HEK293T (cell line): ENCODE results near the gene DYDC2.

Experiments
- ARNT ChIP-seq: fragments of 450-650 bp; IDR thresholded peaks from 2 replicates; pipeline ENCODE4 v1.6.1; 2017; ENCODE audit warnings: mild to moderate bottlenecking
- BHLHE40 ChIP-seq: fragments of 450-650 bp; IDR thresholded peaks from 2 replicates; pipeline ENCODE4 v1.6.1; 2016; ENCODE audit warnings: mild to moderate bottlenecking, moderate library complexity, borderline replicate concordance
- CTBP1 ChIP-seq: fragments of 450-650 bp; IDR thresholded peaks from 2 replicates; pipeline ENCODE4 v1.6.1; 2016; ENCODE audit warnings: borderline replicate concordance
- FOXA1 ChIP-seq: fragments of 450-650 bp; IDR thresholded peaks from 2 replicates; pipeline ENCODE4 v1.6.1; 2016; ENCODE audit warnings: mild to moderate bottlenecking
- FOXK2 ChIP-seq: fragments of 450-650 bp; IDR thresholded peaks from 2 replicates; pipeline ENCODE4 v1.6.1; 2016; ENCODE audit warnings: mild to moderate bottlenecking
- FOXM1 ChIP-seq: fragments of 450-650 bp; IDR thresholded peaks from 2 replicates; pipeline ENCODE4 v1.6.1; 2017; ENCODE audit warnings: mild to moderate bottlenecking, borderline replicate concordance
- HDGF ChIP-seq: fragments of 450-650 bp; IDR thresholded peaks from 2 replicates; pipeline ENCODE4 v1.6.1; 2017; ENCODE audit warnings: antibody characterized with exemption, borderline replicate concordance
- L3MBTL2 ChIP-seq: fragments of 450-650 bp; conservative IDR thresholded peaks from 2 replicates; pipeline ENCODE4 v1.6.1; 2016; ENCODE audit warnings: mild to moderate bottlenecking
- NFRKB ChIP-seq: fragments of 450-650 bp; IDR thresholded peaks from 2 replicates; pipeline ENCODE4 v1.6.1; 2016; ENCODE audit warnings: mild to moderate bottlenecking, moderate library complexity
- SP1 ChIP-seq: fragments of 450-650 bp; IDR thresholded peaks from 2 replicates; pipeline ENCODE4 v1.6.1; 2017
- SUZ12 ChIP-seq: fragments of 450-650 bp; IDR thresholded peaks from 2 replicates; pipeline ENCODE4 v1.6.1; 2016; ENCODE audit warnings: mild to moderate bottlenecking
- TARDBP ChIP-seq: fragments of 450-650 bp; IDR thresholded peaks from 2 replicates; pipeline ENCODE4 v1.6.1; 2016
- ZNF384 ChIP-seq: fragments of 450-650 bp; IDR thresholded peaks from 2 replicates; pipeline ENCODE4 v1.6.1; 2016
- TF ChIP-seq, protein P1 (sequence below): fragments of 450-650 bp; IDR thresholded peaks from 2 replicates; pipeline ENCODE4 v1.6.1; 2016

DNA sequence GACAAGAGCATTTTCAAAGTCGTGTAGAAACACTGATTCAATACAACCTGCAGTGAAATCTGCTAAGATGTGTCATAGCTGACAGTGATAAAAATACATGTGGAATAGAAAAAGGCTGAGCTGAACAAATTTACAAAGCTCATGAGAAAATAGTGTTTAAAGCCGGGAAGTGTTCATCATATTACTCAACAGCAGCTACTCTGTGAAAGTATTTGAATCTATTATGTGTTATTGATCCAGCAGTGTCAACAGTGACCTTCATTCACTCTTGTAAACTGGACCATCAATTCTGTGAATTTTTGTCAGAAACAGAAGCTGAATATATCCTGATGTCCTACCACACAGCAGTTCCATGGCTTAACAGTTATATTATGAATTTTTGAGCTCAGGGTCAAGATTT is 11.7 kb upstream of the DYDC2 start:
- no peak for TF ChIP-seq TARDBP
- no peak for TF ChIP-seq FOXM1
- no peak for TF ChIP-seq SUZ12
- TF ChIP-seq BHLHE40: no peak
- no peak for TF ChIP-seq HDGF
- TF ChIP-seq CTBP1: no peak
- no peak for TF ChIP-seq FOXA1
- TF ChIP-seq, protein P1, sequence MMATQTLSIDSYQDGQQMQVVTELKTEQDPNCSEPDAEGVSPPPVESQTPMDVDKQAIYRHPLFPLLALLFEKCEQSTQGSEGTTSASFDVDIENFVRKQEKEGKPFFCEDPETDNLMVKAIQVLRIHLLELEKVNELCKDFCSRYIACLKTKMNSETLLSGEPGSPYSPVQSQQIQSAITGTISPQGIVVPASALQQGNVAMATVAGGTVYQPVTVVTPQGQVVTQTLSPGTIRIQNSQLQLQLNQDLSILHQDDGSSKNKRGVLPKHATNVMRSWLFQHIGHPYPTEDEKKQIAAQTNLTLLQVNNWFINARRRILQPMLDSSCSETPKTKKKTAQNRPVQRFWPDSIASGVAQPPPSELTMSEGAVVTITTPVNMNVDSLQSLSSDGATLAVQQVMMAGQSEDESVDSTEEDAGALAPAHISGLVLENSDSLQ: no peak
- no peak for TF ChIP-seq ARNT
- TF ChIP-seq NFRKB: no peak
- no peak for TF ChIP-seq FOXK2
- TF ChIP-seq ZNF384: no peak
- TF ChIP-seq L3MBTL2: no peak
- TF ChIP-seq SP1: no peak
